Left kidney (tissue), 2 donors: ENCODE measurements around the gene ADAMTS10. TPM values are rescaled to one million over a fixed set of nuclear protein-coding genes. Genes with fewer than 3 reads are reported as not detected.
"Not testable (repeated sequence)": the region's sequence is repeated elsewhere in the genome, so short reads cannot be mapped to it uniquely, and the experiment has no call there.

ENCODE experiments used
- DNase-seq: peaks from one replicate; pipeline ENCODE4 v3.0.0-alpha.2; 2013
- polyA plus RNA-seq: library from polyadenylated mRNA; unstranded; fragments of 120-200 nt; gene quantifications from one replicate; pipeline ENCODE4 v1.2.1, GENCODE V29; 2013; ENCODE audit not compliant: insufficient read length

ADAMTS10 gene
- polyA plus RNA-seq, 1 donor = 43.5 TPM

DNA sequence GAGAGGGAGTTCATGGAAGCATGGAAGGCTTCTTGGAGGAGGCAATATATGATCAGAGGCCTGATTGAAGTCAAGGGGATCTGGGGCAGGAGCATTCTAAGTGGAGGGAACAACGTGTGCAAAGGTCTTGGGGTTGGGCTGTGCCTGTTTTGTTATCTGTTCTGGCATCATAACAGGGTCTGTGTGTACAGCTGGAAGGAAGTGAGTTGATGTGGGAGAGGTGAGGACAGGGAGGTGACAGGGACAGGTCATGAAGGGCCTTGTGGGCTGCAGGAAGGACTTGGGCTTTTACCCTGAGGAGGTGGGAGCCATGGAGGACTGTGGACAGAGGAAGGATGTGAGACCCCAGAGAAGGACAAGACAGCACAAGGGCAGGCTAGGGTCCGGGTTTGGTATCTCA is 18.7 kb upstream of the ADAMTS10 start:
- no peak for DNase-seq

DNA sequence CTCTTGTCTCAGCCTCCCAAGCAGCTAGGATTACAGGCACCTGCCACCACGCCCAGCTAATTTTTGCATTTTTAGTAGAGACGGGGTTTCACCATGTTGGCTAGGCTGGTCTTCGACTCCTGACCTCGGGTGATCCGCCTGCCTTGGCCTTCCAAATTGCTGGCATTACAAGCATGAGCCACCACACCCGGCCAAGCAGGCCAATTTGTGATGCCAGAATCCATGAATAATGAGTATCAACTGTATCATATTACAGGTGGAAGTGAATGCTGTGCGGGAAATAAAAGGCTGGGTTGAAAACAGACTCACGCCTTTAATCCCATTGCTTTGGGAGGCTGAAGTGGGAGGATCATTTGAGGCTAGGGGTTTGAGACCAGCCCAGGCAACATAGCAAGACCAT is 16.3 kb upstream of the ADAMTS10 start:
- DNase-seq = no peak

DNA sequence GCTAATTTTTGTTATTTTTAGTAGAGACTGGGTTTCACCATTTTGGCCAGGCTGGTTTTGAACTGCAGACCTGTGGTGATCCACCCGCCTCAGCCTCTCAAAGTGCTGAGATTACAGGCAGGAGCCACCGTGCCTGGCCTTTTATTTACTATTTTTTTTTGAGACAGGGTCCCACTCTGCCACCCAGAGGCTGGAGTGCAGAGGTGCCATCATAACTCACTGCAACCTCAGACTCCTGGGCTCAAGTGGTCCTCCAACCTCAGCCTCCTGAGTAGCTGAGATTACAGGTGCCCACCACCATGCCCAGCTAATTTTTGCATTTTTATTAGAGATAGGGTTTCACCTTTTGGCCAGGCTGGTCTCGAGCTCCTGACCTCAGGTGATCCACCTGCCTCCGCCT is 12.4 kb upstream of the ADAMTS10 start:
- not testable (repeated sequence) for DNase-seq

DNA sequence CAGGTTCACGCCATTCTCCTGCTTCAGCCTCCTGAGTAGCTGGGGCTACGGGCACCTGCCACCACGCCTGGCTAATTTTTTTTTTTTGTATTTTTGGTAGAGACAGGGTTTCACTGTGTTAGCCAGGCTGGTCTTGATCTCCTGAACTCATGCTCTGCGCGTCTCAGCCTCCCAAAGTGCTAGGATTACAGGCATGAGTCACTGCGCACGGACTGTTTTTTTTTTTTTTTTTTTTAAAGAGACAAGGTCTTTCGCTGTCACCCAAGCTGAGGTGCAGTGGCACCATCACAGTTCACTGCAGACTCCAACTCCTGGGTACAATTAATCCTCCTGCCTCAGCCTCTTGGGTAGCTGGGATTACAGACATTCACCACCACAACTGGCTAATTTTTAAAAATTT is 8.2 kb upstream of the ADAMTS10 start:
- DNase-seq = no peak

DNA sequence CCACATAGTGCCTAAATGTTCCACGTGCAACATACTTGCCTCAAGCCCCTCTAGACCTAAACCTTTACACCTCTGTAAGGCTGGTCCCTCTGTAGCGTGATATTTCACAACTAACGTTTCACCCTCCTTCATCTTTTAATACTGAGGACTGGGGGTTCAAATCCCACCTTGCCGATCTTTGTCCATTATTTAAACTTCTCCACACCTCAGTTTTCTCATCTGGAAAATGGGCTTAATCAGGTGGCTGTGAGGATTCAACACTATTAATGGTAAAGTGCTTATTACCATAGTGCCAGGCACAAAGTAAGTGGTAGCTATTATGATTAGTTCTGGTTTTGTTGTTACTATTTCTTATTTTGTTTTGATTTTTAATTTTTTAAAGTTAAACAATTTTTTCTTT is 7.5 kb upstream of the ADAMTS10 start:
- no peak for DNase-seq

DNA sequence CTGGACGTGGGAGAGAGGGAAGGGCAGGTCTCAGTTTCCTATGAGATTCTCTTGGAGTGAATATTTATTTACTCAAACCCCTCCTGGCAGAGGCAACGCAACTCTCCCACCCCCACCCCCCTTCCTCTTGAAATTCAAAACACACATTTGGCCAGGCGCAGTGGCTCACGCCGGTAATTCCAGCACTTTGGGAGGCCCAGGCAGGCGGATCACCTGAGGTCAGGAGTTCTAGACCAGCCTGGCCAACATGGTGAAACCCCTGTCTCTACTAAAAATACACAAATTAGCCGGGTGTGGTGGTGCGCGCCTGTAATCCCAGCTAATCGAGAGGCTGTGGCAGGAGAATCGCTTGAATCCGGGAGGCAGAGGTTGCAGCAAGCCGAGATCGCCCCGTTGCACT is 6.8 kb upstream of the ADAMTS10 start:
- not testable (repeated sequence) for DNase-seq

DNA sequence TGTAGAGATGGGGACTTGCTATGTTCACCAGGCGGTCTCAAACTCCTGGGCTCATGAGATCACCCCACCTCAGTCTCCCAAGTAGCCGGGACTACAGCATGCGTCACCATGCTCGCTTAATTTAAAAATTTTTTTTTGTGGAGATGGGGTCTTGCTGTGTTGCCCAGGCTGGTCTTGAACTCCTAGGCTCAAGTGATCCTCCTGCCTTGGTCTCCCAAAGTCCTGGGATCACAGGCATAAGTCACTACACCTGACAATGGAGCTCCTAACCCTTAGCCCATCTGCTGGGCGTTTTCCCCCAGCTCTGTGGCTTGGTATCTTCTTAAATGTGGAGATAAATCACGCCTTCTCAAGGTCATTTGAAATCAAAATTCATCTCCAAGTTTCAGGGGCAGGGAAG is 6.3 kb upstream of the ADAMTS10 start:
- DNase-seq = no peak

DNA sequence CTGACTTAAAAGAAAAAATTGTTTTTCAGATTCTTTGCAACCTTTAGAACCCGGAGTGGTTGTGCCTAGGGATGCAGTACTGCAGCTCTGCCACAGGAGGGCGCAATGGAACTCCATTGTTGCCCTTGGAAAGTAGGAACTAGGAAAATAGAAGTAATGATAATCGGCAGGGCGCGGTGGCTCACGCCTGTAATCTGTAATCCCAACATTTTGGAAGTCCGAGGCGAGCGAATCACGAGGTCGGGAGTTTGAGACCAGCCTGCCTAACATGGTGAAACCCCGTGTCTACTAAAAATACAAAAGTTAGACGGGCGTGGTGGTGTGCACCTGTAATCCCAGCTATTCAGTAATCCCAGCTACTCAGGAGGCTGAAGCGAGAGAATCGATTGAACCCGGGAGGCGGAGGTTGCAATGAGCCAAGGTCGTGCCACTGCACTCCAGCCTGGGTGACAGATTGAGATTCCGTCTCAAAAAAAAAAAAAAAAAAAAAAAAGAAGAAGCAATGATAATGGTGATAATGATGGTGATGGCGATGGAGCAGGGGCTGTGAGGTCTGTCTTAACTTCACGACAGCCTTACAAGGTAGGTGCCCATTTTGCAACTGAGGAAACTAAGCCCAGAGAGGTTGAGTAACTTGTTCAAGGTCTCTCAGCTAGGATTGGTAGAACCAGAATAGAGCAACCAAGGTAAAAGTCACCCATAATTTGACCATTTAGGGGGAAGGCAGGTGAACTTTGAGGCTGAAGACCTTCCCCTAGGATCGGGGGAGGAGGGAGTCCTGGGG is 5.5 kb upstream of the ADAMTS10 start:
- DNase-seq = peak; percentile 44

DNA sequence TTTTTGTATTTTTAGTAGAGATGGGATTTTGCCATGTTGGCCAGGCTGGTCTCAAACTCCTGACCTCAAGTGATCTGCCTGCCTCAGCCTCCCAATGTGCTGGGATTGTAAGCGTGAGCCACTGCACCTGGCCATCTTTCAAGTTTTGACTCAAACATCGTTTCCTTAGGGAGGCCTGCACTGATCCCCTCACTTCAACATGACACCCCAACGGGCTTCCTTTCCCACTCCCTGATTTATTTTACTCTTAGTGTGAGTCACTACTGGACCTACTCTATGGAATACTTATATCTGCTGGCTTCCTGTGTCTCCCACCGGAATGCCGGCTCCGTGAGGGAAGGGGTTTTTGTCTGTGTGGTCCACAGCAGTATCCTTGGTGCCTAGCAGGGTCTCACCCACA is 4.5 kb upstream of the ADAMTS10 start:
- no peak for DNase-seq

DNA sequence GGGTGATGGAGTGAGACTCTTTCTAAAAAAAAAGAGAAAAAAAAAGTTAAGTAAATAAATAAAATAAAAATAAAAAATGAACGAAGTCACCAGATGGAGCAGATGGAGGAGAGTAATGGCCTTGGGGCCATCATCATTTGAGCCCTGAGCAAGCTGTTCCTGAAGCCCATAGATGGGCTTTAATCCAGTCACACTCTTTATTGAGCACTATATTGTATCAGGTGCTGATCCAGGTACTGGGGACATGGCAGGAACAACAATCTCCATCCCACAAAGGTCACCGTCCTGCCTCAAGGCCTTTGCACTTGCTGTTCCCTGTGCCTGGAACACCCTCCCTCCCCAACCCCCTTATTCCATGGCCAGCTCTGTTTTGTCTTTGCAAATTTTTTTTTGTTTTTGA is 3.9 kb upstream of the ADAMTS10 start:
- DNase-seq = no peak

DNA sequence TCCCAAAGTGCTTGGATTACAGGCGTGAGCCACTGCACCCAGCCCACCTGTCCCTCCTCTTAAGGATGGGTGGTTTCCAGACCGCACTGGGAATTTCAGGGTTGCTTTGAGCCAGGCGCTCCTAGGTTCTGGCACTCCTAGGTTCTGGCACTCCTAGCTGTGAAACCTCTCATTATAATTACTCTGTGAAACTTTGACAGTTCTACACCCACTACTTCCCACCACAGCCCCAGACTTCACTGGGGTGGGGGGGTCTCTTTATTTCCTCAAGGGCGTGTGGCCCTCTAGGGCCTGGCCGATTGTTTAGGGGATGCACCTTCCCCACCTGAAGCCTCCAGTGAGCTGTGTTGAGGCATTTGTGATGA is 2.3 kb upstream of the ADAMTS10 start:
- DNase-seq = no peak

DNA sequence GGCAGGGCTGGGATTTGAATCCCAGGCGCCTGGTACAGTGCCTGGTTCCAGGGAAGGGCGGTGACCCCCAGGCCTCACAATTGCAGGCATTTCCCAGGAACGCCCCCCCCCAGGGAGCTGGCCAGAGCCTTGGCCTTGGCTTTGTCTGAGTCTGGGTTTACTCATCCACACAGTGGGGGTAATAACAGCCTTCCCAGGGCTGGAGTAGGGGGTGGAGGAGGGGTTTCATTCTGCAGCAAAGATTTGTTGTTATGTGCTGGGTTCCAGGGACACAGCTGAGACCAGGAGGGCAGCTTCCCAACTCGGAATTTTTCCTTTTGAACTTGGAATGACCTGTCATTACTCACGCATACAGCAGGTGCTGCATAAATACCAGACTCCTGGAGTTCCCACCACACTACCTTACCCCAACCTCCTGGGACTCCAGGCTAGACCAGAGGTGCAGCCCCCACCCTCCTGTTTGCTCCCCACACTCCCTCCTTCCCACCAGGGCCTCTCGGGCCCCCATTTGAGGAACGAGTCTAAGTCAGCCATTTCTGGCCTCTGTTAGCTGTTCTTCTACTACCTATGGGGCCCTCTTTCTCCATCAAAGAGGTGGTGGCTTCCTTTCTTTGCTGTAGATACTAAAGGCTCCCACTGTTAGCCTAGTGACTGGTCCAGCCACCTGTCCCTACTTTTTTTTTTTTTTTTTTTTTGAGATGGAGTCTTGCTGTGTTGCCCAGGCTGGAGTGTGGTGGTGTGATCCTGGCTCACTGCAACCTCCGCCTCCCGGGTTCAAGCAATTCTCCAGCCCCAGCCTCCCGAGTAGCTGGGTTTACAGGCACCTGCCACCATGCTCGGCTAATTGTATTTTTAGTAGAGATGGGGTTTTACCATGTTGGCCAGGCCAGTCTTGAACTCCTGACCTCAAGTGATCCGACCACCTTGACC is 1.6 kb upstream of the ADAMTS10 start:
- DNase-seq = no peak

DNA sequence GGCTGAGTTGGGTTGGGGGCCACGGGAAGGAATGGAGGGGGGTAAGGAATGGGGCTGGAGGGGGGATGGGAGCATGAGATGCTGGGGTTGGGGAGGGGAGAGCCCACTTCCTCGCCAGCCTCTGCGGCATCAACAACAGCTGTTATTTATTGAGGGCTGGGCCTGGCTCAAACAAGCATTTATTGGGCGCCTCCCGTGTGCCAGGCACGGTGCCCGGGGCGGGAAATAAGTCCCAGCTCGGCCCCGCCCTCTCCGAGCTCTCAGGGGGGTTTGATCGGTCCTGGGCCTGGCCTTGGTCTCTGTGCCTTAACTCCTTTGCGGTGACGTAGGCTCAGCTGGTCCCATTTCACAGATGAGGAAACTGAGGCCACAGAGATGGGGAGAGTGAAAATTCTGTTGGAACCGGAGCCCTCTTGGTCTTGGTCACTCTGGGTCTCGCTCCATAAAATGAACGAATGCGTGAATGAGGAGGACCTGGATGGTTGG is 919 bp upstream of the ADAMTS10 start:
- no peak for DNase-seq

DNA sequence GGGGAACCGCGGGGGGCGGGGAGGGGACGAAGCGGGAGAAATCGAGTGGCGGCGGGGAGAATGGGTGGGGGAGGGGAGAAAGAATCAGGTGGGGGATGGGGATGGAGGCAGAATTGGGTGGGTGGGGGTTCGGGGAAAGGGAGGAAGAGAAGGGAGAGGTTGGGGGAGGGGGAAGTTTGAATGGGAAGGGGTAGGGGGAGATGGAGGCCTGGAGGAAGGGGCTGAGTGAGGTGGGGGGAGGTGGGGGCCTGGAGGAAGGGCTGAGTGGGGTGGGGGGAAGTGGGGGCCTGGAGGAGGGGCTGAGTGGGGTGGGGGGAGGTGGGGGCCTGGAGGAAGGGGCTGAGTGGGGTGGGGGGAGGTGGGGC is 403 bp upstream of the ADAMTS10 start:
- no peak for DNase-seq

DNA sequence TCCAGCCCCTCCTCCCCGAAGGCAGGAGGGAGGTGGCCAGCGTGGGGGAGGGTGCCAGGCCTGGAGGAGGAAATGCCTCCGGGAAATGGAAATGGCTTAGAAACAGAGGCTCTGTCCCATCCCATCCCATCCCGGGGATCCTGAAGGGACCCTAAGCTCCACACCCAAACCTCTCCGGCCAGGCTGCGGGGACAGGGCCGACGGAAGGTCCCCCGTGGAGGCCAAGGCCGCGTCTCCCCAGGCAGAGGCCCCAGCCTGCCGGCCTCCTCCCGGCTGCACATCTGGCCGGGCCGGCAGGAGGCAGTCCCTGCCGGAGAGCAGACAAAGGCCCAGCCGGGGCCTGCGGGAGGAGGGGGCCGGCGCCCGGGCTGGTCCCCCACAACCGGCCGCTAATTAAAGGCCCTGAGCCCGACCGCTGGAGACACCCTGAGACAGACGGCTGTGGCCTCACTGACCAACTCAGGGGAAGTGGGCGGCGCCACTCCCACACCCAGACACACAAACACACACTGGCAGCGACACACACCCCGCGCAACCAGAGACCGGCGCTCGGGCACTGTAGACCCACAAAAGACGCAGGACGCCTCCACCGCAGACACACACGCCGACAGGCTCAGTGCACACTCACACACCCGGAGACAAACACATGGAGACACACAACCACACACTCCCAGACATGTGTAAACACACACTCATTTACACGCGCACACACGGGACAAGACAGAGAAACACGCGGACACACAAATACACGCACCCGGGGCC is 1.1 kb downstream of the ADAMTS10 start:
- peak; percentile 52 for DNase-seq

DNA sequence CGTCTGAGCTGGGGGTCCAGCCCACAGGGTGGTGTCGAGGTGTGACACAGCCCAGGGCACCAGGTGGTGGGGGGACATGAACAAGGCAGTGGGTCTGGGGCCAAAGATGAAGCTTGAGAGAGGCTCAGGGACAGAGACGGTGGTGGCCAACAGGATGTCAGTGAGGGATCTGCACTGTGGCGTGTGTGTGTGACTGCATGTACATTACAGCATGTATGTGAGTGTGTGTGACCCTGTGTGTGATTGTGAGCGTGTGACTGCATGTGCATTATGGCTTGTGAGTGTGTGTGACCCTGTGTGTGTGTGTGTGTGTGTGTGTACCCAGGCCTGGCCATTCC is 1.6 kb downstream of the ADAMTS10 start:
- DNase-seq = no peak

DNA sequence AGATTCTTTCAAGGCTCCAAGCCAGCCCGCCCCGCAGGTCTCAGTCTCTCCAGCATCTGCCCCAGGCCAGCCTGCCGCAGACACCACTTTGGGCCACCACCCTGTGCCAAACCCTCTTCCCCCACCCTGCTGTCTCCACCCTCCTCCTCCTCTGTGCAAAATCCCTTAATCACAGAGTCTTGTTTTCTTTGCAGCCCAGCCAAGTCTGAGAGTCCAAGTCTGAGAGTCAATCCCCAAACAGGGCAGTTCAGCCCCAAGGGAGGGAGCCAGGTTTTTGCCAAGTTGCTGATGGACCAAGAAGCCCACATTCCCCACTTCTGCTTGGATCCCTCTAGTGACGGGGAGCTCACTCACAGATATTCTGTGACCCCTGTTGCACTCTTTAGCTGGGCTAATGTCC is 3.1 kb downstream of the ADAMTS10 start:
- DNase-seq = no peak

DNA sequence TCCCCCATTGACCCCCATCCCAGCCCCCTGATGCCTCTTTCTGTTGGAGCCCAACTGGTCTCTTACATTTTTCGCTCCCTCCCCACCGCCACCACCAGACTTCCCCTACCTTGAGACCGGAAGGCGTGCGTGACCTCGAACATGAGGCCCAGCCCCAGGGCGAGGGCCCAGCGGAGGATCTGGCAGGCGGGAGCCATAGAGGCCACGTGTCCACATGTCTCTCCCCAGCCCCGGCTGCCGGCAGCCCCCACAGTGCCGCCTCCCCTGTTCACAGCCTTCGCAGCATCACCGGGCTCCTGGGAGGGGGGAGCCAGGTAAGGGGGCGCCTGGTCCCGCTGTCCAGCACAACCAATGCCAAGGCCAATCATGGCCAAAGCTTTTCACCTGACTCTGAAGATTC is 5.0 kb downstream of the ADAMTS10 start:
- no peak for DNase-seq

DNA sequence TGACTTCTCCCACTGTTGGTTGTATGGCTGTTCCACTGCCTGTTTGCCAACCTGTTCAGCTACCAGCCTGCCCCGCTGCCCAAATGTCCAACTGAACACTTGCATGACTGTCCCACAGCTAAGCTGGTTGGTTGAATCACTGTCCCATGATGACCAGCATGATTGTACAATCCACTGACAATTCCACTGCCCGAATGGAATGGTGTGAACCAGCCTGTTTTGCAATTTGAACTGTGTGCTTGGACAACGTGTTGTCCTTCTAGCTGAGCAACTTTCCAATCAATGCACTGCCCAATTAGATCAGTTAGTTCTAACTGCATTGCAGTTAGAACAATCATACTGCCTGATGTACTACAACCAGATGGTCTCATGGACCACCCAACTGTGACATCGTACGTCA is 8.7 kb downstream of the ADAMTS10 start:
- no peak for DNase-seq

DNA sequence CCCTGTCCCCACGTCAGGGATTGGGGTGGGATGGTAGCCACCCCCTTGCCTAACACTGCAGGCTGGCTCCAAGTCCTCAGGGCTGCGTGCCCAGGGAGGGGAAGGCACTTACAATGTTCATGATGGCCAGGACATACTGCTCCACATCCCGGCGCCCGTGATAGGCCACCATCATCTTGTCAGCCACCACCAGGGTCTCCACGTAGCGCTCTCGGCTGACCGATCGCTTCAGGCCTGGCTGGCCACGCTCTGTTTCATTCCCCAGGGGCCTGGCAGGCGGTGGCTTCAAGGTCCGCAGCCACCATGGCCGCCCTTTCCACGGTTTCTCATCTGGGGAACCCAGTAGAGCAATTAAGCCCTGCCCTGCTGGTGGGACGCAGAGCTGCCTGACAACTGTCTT is 9.7 kb downstream of the ADAMTS10 start:
- no peak for DNase-seq

DNA sequence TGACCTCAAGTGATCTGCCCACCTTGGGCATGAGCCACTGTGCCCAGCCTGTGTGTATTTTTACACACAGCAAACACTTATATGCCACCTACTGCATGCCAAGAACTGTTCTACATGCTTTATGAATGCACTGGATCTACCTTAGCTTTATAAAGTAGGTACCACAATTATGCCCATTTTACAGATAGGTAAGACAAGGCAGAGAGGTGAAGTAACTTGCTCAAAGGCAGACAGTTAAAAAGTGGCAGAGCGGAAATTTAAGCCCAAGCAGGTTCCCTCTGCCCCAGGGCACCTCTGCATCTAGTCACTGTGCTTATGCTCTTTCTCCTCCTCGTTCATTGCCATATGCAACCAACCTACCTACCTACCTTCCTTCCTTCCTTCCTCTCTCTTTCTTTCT is 10.5 kb downstream of the ADAMTS10 start:
- no peak for DNase-seq

DNA sequence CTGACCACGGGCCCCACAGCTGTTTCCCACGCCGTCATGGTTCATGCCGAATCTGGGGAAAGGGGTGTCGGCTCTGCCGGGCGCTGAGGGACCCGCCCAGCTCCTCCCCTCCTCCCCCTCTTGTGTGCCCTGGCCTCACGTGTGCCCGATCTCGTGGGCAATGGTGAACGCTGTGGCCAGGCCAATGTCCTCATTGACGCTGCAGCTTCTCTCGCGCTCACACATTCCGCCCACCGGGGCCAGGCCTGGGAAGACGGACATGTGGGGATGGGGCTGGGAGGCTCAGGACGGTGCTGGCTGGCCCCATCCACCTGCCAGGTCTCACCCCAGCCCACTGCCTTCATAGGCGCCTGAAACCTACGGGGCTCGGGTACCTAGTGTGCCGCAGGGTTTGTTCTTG is 14.3 kb downstream of the ADAMTS10 start:
- no peak for DNase-seq

DNA sequence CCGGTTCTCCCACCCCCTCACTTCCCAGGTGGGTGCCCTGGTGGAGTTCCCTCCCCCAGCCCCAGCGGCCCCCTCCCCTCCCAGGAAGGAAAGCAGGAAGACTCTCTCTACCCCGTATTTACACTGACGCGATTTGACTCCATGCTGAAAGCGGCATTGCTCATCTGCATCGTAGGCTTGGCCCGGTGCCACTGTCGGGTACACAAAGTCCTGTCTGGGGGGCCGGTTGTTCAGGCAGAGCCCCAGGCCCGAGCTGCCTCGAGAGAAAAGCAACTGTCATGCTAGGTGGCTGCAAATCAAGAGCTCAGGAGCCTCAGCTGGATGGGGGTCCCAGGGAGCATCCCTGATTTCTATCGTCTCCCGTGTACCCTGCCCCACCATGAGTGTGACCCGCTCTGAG is 14.9 kb downstream of the ADAMTS10 start:
- no peak for DNase-seq
